PC-9 (cell line): ENCODE results near the gene PEPD. TPM values are rescaled to one million over a fixed set of nuclear protein-coding genes. Genes with fewer than 3 reads are reported as not detected.

ENCODE experiments used
- BruUV-seq: library from RNA; stranded (reverse); fragments of 400-500 nt; replicated peaks from 2 replicates; lab custom pipeline; 2021; lab: Mats Ljungman, UMichigan
- CTCF ChIA-PET: fragments of 300-600 bp; sonication (Branson Sonifier 250); formaldehyde crosslinking; loops from one replicate; lab custom pipeline; 2022; ENCODE audit warnings: antibody characterized with exemption; lab: Charles Lee
- POLR2A ChIA-PET: fragments of 300-600 bp; sonication (Branson Sonifier 250); formaldehyde crosslinking; loops from one replicate; lab custom pipeline; 2022; ENCODE audit warnings: antibody characterized with exemption; ENCODE audit not compliant: unreplicated experiment; lab: Charles Lee
- DNase-seq, 2 experiments: peaks; one replicate each; pipeline versions ENCODE4 v3.0.0 to v3.0.0-alpha.2; 2015 to 2022; ENCODE audit warnings: mixed read lengths in 1 of 2
- H2AFZ ChIP-seq: fragments of 200-600 bp; sonication (generic); 2 replicates; pipeline ENCODE4 v1.8.1; 2017; ENCODE audit warnings: antibody characterized with exemption
- H3F3A ChIP-seq: fragments of 200-600 bp; sonication (generic); 2 replicates; pipeline ENCODE4 v1.8.1; 2017; ENCODE audit warnings: antibody characterized with exemption, mild to moderate bottlenecking, low read depth; ENCODE audit not compliant: insufficient read depth
- H3K27ac ChIP-seq: fragments of 200-600 bp; sonication (generic); 2 replicates; pipeline ENCODE4 v1.6.1; 2016; ENCODE audit warnings: mixed run types
- H3K27me3 ChIP-seq: fragments of 200-600 bp; sonication (generic); 2 replicates; pipeline ENCODE4 v1.6.1; 2016; ENCODE audit warnings: low read depth, mixed run types; ENCODE audit not compliant: insufficient read depth
- H3K36me3 ChIP-seq: fragments of 200-600 bp; sonication (generic); 2 replicates; pipeline ENCODE4 v1.6.1; 2016; ENCODE audit warnings: low read depth, mixed run types
- H3K4me1 ChIP-seq: fragments of 200-600 bp; sonication (generic); replicated peaks from 2 replicates; pipeline ENCODE4 v1.6.1; 2016; ENCODE audit warnings: mixed run types; ENCODE audit not compliant: insufficient read depth
- H3K4me2 ChIP-seq: fragments of 200-600 bp; sonication (generic); 2 replicates; pipeline ENCODE4 v1.6.1; 2017; ENCODE audit warnings: mixed run types
- H3K4me3 ChIP-seq: fragments of 200-600 bp; sonication (generic); 2 replicates; pipeline ENCODE4 v1.6.1; 2016; ENCODE audit warnings: mixed run types
- H3K79me2 ChIP-seq: fragments of 200-600 bp; sonication (generic); 2 replicates; pipeline ENCODE4 v1.6.1; 2017; ENCODE audit warnings: low read depth, mixed run types
- H3K9me2 ChIP-seq: fragments of 200-600 bp; sonication (generic); 2 replicates; pipeline ENCODE4 v1.8.1; 2017; ENCODE audit warnings: mild to moderate bottlenecking; ENCODE audit not compliant: insufficient read depth
- H3K9me3 ChIP-seq: fragments of 200-600 bp; sonication (generic); 2 replicates; pipeline ENCODE4 v1.8.1; 2016; ENCODE audit warnings: low read depth; ENCODE audit not compliant: insufficient read depth
- H4K20me1 ChIP-seq: fragments of 200-600 bp; sonication (generic); 2 replicates; pipeline ENCODE4 v1.8.1; 2017; ENCODE audit not compliant: insufficient read depth
- CTCF ChIP-seq: fragments of 200-600 bp; sonication (generic); conservative IDR thresholded peaks from 2 replicates; pipeline ENCODE4 v1.6.1; 2017; ENCODE audit warnings: mixed run types, antibody characterized with exemption, mild to moderate bottlenecking, moderate library complexity
- EZH2 ChIP-seq: fragments of 200-600 bp; sonication (generic); IDR thresholded peaks from 2 replicates; pipeline ENCODE4 v1.8.0; 2017; ENCODE audit warnings: antibody characterized with exemption, low read depth
- intact Hi-C: fragments of 100-400 bp; cut with micrococcal nuclease; formaldehyde crosslinking; loops from one replicate; pipeline ENCODE4 v1.10.0; 2022; ENCODE audit not compliant: unreplicated experiment
- total RNA-seq: library from RNA; stranded (reverse); gene quantifications from 2 replicates; pipeline ENCODE4 v1.2.3, GENCODE V29; 2021

Gene PEPD
- total RNA-seq, 1 experiment from 2014 or later: 71.0 TPM

GRCh38 chr19:33429891-33430673 is 91.5 kb downstream of the PEPD start:
- H3K4me1 ChIP-seq: no peaks in the 10 kb centered on the region
- TF ChIP-seq CTCF (no peak), EZH2 (no peak)
- H3K4me2 ChIP-seq: no peak overlapping the region
- H2AFZ ChIP-seq: no peak overlapping the region
- H3K27me3 ChIP-seq: no peaks in the 10 kb centered on the region
- no peak overlapping the region for H3K4me3 ChIP-seq
- ChIA-PET CTCF (interaction anchor here (0.6 to 1.2 kb wide), 7 partner anchors 14 to 366 kb away, joined by 3 to 6 read pairs (median 4); no protein-coding TSS in a partner anchor), POLR2A (no interaction called here)
- H3K9me3 ChIP-seq: no peaks in the 10 kb centered on the region
- DNase-seq: no peak
- no TSS peak for BruUV-seq
- H3K79me2 ChIP-seq: no peaks in the 10 kb centered on the region
- intact Hi-C loops: loop anchor here (1.0 to 10.0 kb wide), 3 partner anchors 95 to 717 kb away; partner anchors contain the start of gene PEPD
- H3F3A ChIP-seq: no peaks in the 10 kb centered on the region
- no peaks in the 10 kb centered on the region; the same call in 1 of the 2 replicates for H4K20me1 ChIP-seq
- no peaks in the 10 kb centered on the region for H3K36me3 ChIP-seq
- H3K9me2 ChIP-seq: no peaks in the 10 kb centered on the region
- H3K27ac ChIP-seq: no peak overlapping the region

GRCh38 chr19:33428627-33429125 is 92.9 kb downstream of the PEPD start:
- TF ChIP-seq EZH2 (no peak), CTCF (no peak)
- H3K9me3 ChIP-seq: no peaks in the 10 kb centered on the region
- H3K27me3 ChIP-seq: no peaks in the 10 kb centered on the region
- BruUV-seq: no TSS peak
- no peak overlapping the region for H3K4me2 ChIP-seq
- no peaks in the 10 kb centered on the region for H3K79me2 ChIP-seq
- DNase-seq: no peak
- no peaks in the 10 kb centered on the region for H3F3A ChIP-seq
- POLR2A ChIA-PET: no interaction called here
- no peaks in the 10 kb centered on the region for H3K36me3 ChIP-seq
- H3K4me1 ChIP-seq: no peaks in the 10 kb centered on the region
- no peak overlapping the region for H3K4me3 ChIP-seq
- H3K9me2 ChIP-seq: no peaks in the 10 kb centered on the region
- intact Hi-C loops: no loop called here
- no peak overlapping the region for H3K27ac ChIP-seq
- H4K20me1 ChIP-seq: no peaks in the 10 kb centered on the region; the same call in 1 of the 2 replicates
- H2AFZ ChIP-seq: no peak overlapping the region
- CTCF ChIA-PET: interaction anchor here (0.5 kb wide), 1 partner anchor 267 kb away, joined by 10 read pairs; no protein-coding TSS in a partner anchor

- Histone ChIP-seq H3K27me3 (no peaks in the 10 kb centered on the region), H3K4me3 (no peak overlapping the region), H3K4me1 (no peaks in the 10 kb centered on the region), H3K79me2 (no peaks in the 10 kb centered on the region), H3K9me2 (no peaks in the 10 kb centered on the region), H2AFZ (no peak overlapping the region), H3K9me3 (no peaks in the 10 kb centered on the region), H3F3A (no peaks in the 10 kb centered on the region), H4K20me1 (no peaks in the 10 kb centered on the region; the same call in 1 of the 2 replicates), H3K4me2 (no peak overlapping the region), H3K27ac (no peak overlapping the region), H3K36me3 (no peaks in the 10 kb centered on the region)
- CTCF ChIA-PET: interaction anchor here (0.5 kb wide), 1 partner anchor 267 kb away, joined by 10 read pairs; no protein-coding TSS in a partner anchor
- no peak for TF ChIP-seq CTCF
- no peak for TF ChIP-seq EZH2
- POLR2A ChIA-PET: no interaction called here
- intact Hi-C loops: no loop called here
- no TSS peak for BruUV-seq
- no peak for DNase-seq
Measured at GRCh38 chr19:33427801-33428626, 93.6 kb downstream of the PEPD start.
